ENCODE results near the gene NUTM1.

The NUTM1 gene

GRCh38 chr15:34342737-34343575 lies at the start of gene NUTM1, which contains the start of gene NOP10:
Gene NUTM1, plus strand, starts transcription at chr15:34343315. Its CDS starts 382 bp downstream, at chr15:34343697.
Gene NOP10, minus strand, starts transcription at chr15:34343136. Its CDS starts 63 bp downstream, at chr15:34343073.
- H3K27ac ChIP-seq = peak within 1 kb of the TSS; percentile 93
- DNase-seq (ENCODE audit: low read depth, low spot score) = peak; percentile 57

GRCh38 chr15:34297059-34297458 lies 46.1 kb upstream of the NUTM1 start:
- no peak overlapping the region for H3K27ac ChIP-seq
- DNase-seq (ENCODE audit: low read depth, low spot score) = no peak

- H3K27ac ChIP-seq = peak overlapping the region; percentile 39
- no peak for DNase-seq (ENCODE audit: low read depth, low spot score)
These were observed 42.1 kb upstream of the NUTM1 start for GRCh38 chr15:34301058-34301457.

GRCh38 chr15:34304613-34305012 lies 38.5 kb upstream of the NUTM1 start:
- peak overlapping the region; percentile 56 for H3K27ac ChIP-seq
- DNase-seq (ENCODE audit: low read depth, low spot score) = no peak

- DNase-seq (ENCODE audit: low read depth, low spot score) = no peak
- no peak overlapping the region for H3K27ac ChIP-seq
These were observed 31.6 kb upstream of the NUTM1 start for GRCh38 chr15:34311563-34311962.

GRCh38 chr15:34314491-34315490 lies 28.3 kb upstream of the NUTM1 start:
- no peak for DNase-seq (ENCODE audit: low read depth, low spot score)
- no peak overlapping the region for H3K27ac ChIP-seq

GRCh38 chr15:34318277-34319079 lies 24.6 kb upstream of the NUTM1 start:
- peak; percentile 51 for DNase-seq (ENCODE audit: low read depth, low spot score)
- H3K27ac ChIP-seq = peak overlapping the region; percentile 53

GRCh38 chr15:34323217-34323616 lies 19.9 kb upstream of the NUTM1 start:
- H3K27ac ChIP-seq = no peak overlapping the region
- DNase-seq (ENCODE audit: low read depth, low spot score) = no peak

- no peak overlapping the region for H3K27ac ChIP-seq
- DNase-seq (ENCODE audit: low read depth, low spot score) = no peak
These were observed 18.2 kb upstream of the NUTM1 start for GRCh38 chr15:34324933-34325332.

- no peak overlapping the region for H3K27ac ChIP-seq
- DNase-seq (ENCODE audit: low read depth, low spot score) = no peak
These were observed 17.7 kb upstream of the NUTM1 start for GRCh38 chr15:34325368-34325767.

- no peak overlapping the region for H3K27ac ChIP-seq
These were observed 15.2 kb upstream of the NUTM1 start for GRCh38 chr15:34327906-34328305.

GRCh38 chr15:34329006-34329405 lies 14.1 kb upstream of the NUTM1 start:
- no peak overlapping the region for H3K27ac ChIP-seq
- DNase-seq (ENCODE audit: low read depth, low spot score) = no peak

More at GRCh38 chr15:34327906-34328305, 15.2 kb upstream of the NUTM1 start:
- DNase-seq (ENCODE audit: low read depth, low spot score) = no peak

GRCh38 chr15:34330279-34330678 lies 12.8 kb upstream of the NUTM1 start:
- H3K27ac ChIP-seq = no peak overlapping the region
- no peak for DNase-seq (ENCODE audit: low read depth, low spot score)

GRCh38 chr15:34331809-34332208 lies 11.3 kb upstream of the NUTM1 start:
- DNase-seq (ENCODE audit: low read depth, low spot score) = no peak
- H3K27ac ChIP-seq = no peak overlapping the region

GRCh38 chr15:34332553-34333120 lies 10.5 kb upstream of the NUTM1 start:
- no peak overlapping the region for H3K27ac ChIP-seq
- DNase-seq (ENCODE audit: low read depth, low spot score) = no peak

- H3K27ac ChIP-seq = peak overlapping the region; percentile 53
- DNase-seq (ENCODE audit: low read depth, low spot score) = no peak
These were observed 8.4 kb upstream of the NUTM1 start for GRCh38 chr15:34334672-34335071.

- H3K27ac ChIP-seq = peak overlapping the region; percentile 53
- DNase-seq (ENCODE audit: low read depth, low spot score) = no peak
These were observed 7.7 kb upstream of the NUTM1 start for GRCh38 chr15:34335176-34336032.

- no peak for DNase-seq (ENCODE audit: low read depth, low spot score)
- no peak overlapping the region for H3K27ac ChIP-seq
These were observed 6.7 kb upstream of the NUTM1 start for GRCh38 chr15:34336231-34336990.

All from epithelial cell of prostate (primary cell).